Neural cell (in vitro differentiated cells): ENCODE measurements around the gene PLBD2. TPM values are rescaled to one million over a fixed set of nuclear protein-coding genes. Genes with fewer than 3 reads are reported as not detected.

Experiments
- H2AFZ ChIP-seq: fragments of 200-600, 300-800 bp; sonication (generic), shearing (Covaris generic); 2 replicates; pipeline ENCODE4 v1.6.0; 2014; ENCODE audit warnings: low read depth, mild to moderate bottlenecking, antibody characterized with exemption, low read length, moderate library complexity
- H3F3A ChIP-seq: fragments of 200-600 bp; shearing (Covaris generic); 2 replicates; pipeline ENCODE4 v1.6.1; 2016; ENCODE audit warnings: mild to moderate bottlenecking, moderate library complexity, mixed read lengths, antibody characterized with exemption, low read length; ENCODE audit not compliant: insufficient read depth, poor library complexity, severe bottlenecking
- H3K27ac ChIP-seq: fragments of 200-600, 300-800 bp; sonication (generic), shearing (Covaris generic); 2 replicates; pipeline ENCODE4 v1.5.1; 2014; ENCODE audit warnings: mild to moderate bottlenecking, low read length, moderate library complexity
- H3K27me3 ChIP-seq: fragments of 300-800, 200-600 bp; sonication (generic), shearing (Covaris generic); 2 replicates; pipeline ENCODE4 v1.6.0; 2014; ENCODE audit warnings: mild to moderate bottlenecking, low read depth, low read length, moderate library complexity; ENCODE audit not compliant: insufficient read depth
- H3K36me3 ChIP-seq: fragments of 300-800, 200-600 bp; sonication (generic), shearing (Covaris generic); 2 replicates; pipeline ENCODE4 v1.5.1; 2014; ENCODE audit warnings: mild to moderate bottlenecking, antibody characterized with exemption, low read length, moderate library complexity; ENCODE audit not compliant: insufficient read depth
- H3K4me2 ChIP-seq: fragments of 300-800, 200-600 bp; sonication (generic), shearing (Covaris generic); 2 replicates; pipeline ENCODE4 v1.6.0; 2014; ENCODE audit warnings: mild to moderate bottlenecking, low read length
- H3K4me3 ChIP-seq: fragments of 300-800, 200-600 bp; sonication (generic), shearing (Covaris generic); 2 replicates; pipeline ENCODE4 v1.5.1; 2014; ENCODE audit warnings: mild to moderate bottlenecking, low read length, moderate library complexity
- H3K79me2 ChIP-seq: fragments of 200-600 bp; shearing (Covaris generic); replicated peaks from 2 replicates; pipeline ENCODE4 v1.6.0; 2014; ENCODE audit warnings: mild to moderate bottlenecking, low read length, moderate library complexity; ENCODE audit not compliant: insufficient read depth
- H3K9ac ChIP-seq: fragments of 300-800, 200-600 bp; sonication (generic), shearing (Covaris generic); 2 replicates; pipeline ENCODE4 v1.6.1; 2016; ENCODE audit warnings: mild to moderate bottlenecking, low read length, mixed read lengths
- H3K9me2 ChIP-seq: fragments of 200-600 bp; shearing (Covaris generic); 2 replicates; pipeline ENCODE4 v1.6.1; 2016; ENCODE audit warnings: mild to moderate bottlenecking, low read length, mixed read lengths; ENCODE audit not compliant: insufficient read depth
- H3K9me3 ChIP-seq: fragments of 200-600, 300-800 bp; sonication (generic), shearing (Covaris generic); 2 replicates; pipeline ENCODE4 v1.6.1; 2016; ENCODE audit warnings: mild to moderate bottlenecking, mixed run types, low read length, moderate library complexity, mixed read lengths
- H4K20me1 ChIP-seq: fragments of 200-600 bp; shearing (Covaris generic); 2 replicates; pipeline ENCODE4 v1.6.1; 2016; ENCODE audit warnings: mild to moderate bottlenecking, mixed run types; ENCODE audit not compliant: insufficient read depth
- EP300 ChIP-seq: fragments of 450-650 bp; conservative IDR thresholded peaks from 2 replicates; pipeline ENCODE4 v1.6.1; 2014; ENCODE audit warnings: antibody characterized with exemption, mild to moderate bottlenecking, moderate library complexity; ENCODE audit not compliant: poor library complexity, severe bottlenecking
- EZH2 ChIP-seq: fragments of 200-600, 300-800 bp; shearing (Covaris generic), sonication (generic); IDR thresholded peaks from 2 replicates; pipeline ENCODE4 v1.6.1; 2014; ENCODE audit warnings: antibody characterized with exemption, low read length, borderline replicate concordance, mild to moderate bottlenecking; ENCODE audit not compliant: insufficient read depth, poor library complexity, severe bottlenecking
- MXI1 ChIP-seq: fragments of 450-650 bp; conservative IDR thresholded peaks from 2 replicates; pipeline ENCODE4 v1.6.1; 2014; ENCODE audit warnings: antibody characterized with exemption, mild to moderate bottlenecking; ENCODE audit not compliant: poor library complexity, severe bottlenecking
- POLR2AphosphoS5 ChIP-seq: IDR thresholded peaks from 2 replicates; pipeline ENCODE4 v1.6.1; 2012
- RAD21 ChIP-seq: fragments of 450-650 bp; conservative IDR thresholded peaks from 2 replicates; pipeline ENCODE4 v1.6.1; 2014; ENCODE audit warnings: antibody characterized with exemption, mild to moderate bottlenecking, moderate library complexity
- SMC3 ChIP-seq: fragments of 450-650 bp; conservative IDR thresholded peaks from 2 replicates; pipeline ENCODE4 v1.6.1; 2014; ENCODE audit warnings: antibody characterized with exemption, mild to moderate bottlenecking, moderate library complexity; ENCODE audit not compliant: poor library complexity
- TAF1 ChIP-seq: IDR thresholded peaks from 2 replicates; pipeline ENCODE4 v1.6.1; 2012; ENCODE audit warnings: low read depth
- polyA plus RNA-seq: library from polyadenylated mRNA; depleted of rRNA; stranded (reverse); fragments of >200 nt; gene quantifications from 2 replicates; pipeline ENCODE4 v1.2.3, GENCODE V29; 2014
- TF ChIP-seq, protein P1 (sequence below): fragments of 450-650 bp; IDR thresholded peaks from 2 replicates; pipeline ENCODE4 v1.5.1; 2014; ENCODE audit warnings: antibody characterized with exemption, mild to moderate bottlenecking, moderate library complexity; ENCODE audit not compliant: poor library complexity, severe bottlenecking
- TF ChIP-seq, protein P2 (sequence below): IDR thresholded peaks from 2 replicates; pipeline ENCODE4 v1.6.1; 2012; ENCODE audit warnings: borderline replicate concordance

Gene PLBD2
- polyA plus RNA-seq, 1 donor from 2014 or later = 4.8 TPM

DNA sequence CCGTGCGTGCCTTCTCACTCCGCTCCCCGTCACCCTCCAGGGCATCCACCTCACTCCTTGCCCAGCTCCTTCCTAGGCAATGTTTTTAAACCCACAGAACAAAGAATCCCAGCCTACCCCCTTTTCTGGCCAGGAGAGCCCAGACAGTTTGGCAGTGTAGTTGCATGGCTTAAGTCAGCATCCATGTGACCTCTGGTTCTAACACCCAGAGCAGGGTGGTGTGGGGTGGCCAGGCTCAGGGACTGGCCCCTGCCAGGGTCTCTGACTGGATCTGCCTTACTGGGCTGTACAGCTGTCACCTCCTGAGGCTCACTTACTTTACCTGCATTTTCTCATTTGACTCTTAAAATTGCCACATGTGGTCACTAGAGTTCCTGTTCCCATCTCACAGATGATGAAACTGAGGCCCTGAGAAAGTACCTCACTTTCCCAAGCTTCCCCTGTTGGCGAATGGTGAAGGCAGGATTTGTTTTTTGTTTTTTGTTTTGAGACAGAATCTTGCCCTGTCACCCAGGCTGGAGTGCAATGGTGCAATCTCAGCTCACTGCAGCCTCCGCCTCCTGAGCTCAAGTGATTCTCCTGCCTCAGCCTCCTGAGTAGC is 27.0 kb downstream of the PLBD2 start:
- H3K9ac ChIP-seq = no peak overlapping the region
- H3K27me3 ChIP-seq = no peaks in the 10 kb centered on the region
- no peaks in the 10 kb centered on the region for H3K36me3 ChIP-seq
- no peak overlapping the region for H3K27ac ChIP-seq
- no peak overlapping the region for H2AFZ ChIP-seq
- no peak overlapping the region for H3K4me3 ChIP-seq
- no peaks in the 10 kb centered on the region for H4K20me1 ChIP-seq
- no peaks in the 10 kb centered on the region for H3K79me2 ChIP-seq
- H3K4me2 ChIP-seq = no peak overlapping the region
- no peaks in the 10 kb centered on the region for H3K9me2 ChIP-seq
- no peak for TF ChIP-seq SMC3
- no peaks in the 10 kb centered on the region for H3F3A ChIP-seq
- H3K9me3 ChIP-seq = no peaks in the 10 kb centered on the region

DNA sequence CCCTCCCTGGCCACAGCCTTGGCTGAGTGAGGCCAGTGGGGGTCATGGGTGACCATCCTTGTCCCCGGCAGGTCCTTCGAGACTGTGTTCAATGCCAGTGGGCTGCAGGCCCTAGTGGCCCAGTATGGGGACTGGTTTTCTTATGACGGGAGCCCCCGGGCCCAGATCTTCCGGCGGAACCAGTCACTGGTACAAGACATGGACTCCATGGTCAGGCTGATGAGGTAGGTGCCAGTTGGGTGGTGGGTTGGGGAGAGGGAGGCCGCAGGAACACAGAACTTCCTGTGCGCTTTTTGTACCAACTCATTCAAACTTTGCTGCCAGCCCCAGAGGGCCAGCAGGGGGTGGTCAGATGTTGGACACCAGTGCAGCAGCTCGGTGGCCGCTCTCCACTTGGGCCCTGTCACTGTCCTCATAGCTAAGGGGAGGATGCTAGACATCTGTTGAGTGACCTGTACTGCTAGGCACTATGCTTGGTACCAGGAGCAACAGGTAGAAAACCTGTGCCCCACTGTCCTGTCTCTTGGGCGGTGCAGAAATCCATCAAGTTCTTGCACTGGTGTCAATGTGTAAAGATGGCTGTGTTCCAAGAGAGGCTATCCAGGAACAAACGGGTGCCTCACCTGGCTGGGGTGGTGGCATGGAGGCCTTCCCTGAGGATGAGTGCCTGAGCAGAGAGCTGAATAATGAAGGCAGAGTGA is 28.6 kb downstream of the PLBD2 start:
- Histone ChIP-seq H3K9me2 (no peaks in the 10 kb centered on the region), H3K27ac (no peak overlapping the region), H3K27me3 (no peaks in the 10 kb centered on the region), H3K36me3 (no peaks in the 10 kb centered on the region), H3K9ac (no peak overlapping the region), H3F3A (no peaks in the 10 kb centered on the region), H4K20me1 (no peaks in the 10 kb centered on the region), H3K4me3 (no peak overlapping the region), H2AFZ (no peak overlapping the region), H3K79me2 (no peaks in the 10 kb centered on the region), H3K9me3 (no peaks in the 10 kb centered on the region), H3K4me2 (no peak overlapping the region)
- TF ChIP-seq EZH2 (no peak), MXI1 (no peak), RAD21 (no peak), EP300 (no peak), POLR2AphosphoS5 (no peak), SMC3 (no peak), TAF1 (no peak)
- TF ChIP-seq, protein P1, sequence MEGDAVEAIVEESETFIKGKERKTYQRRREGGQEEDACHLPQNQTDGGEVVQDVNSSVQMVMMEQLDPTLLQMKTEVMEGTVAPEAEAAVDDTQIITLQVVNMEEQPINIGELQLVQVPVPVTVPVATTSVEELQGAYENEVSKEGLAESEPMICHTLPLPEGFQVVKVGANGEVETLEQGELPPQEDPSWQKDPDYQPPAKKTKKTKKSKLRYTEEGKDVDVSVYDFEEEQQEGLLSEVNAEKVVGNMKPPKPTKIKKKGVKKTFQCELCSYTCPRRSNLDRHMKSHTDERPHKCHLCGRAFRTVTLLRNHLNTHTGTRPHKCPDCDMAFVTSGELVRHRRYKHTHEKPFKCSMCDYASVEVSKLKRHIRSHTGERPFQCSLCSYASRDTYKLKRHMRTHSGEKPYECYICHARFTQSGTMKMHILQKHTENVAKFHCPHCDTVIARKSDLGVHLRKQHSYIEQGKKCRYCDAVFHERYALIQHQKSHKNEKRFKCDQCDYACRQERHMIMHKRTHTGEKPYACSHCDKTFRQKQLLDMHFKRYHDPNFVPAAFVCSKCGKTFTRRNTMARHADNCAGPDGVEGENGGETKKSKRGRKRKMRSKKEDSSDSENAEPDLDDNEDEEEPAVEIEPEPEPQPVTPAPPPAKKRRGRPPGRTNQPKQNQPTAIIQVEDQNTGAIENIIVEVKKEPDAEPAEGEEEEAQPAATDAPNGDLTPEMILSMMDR = no peak
- TF ChIP-seq, protein P2, sequence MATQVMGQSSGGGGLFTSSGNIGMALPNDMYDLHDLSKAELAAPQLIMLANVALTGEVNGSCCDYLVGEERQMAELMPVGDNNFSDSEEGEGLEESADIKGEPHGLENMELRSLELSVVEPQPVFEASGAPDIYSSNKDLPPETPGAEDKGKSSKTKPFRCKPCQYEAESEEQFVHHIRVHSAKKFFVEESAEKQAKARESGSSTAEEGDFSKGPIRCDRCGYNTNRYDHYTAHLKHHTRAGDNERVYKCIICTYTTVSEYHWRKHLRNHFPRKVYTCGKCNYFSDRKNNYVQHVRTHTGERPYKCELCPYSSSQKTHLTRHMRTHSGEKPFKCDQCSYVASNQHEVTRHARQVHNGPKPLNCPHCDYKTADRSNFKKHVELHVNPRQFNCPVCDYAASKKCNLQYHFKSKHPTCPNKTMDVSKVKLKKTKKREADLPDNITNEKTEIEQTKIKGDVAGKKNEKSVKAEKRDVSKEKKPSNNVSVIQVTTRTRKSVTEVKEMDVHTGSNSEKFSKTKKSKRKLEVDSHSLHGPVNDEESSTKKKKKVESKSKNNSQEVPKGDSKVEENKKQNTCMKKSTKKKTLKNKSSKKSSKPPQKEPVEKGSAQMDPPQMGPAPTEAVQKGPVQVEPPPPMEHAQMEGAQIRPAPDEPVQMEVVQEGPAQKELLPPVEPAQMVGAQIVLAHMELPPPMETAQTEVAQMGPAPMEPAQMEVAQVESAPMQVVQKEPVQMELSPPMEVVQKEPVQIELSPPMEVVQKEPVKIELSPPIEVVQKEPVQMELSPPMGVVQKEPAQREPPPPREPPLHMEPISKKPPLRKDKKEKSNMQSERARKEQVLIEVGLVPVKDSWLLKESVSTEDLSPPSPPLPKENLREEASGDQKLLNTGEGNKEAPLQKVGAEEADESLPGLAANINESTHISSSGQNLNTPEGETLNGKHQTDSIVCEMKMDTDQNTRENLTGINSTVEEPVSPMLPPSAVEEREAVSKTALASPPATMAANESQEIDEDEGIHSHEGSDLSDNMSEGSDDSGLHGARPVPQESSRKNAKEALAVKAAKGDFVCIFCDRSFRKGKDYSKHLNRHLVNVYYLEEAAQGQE = no peak
